SHP77 (cell line): Measurements from ENCODE around the gene POLR2F.
"Not testable (repeated sequence)": the region's sequence is repeated elsewhere in the genome, so short reads cannot be mapped to it uniquely, and the experiment has no call there.

Experiments
- DNase-seq, 2 experiments: peaks; one replicate each; lab custom pipeline; 2025; lab: John Stamatoyannopoulos, UW

POLR2F gene

GRCh38 chr22:37953062-37953436 is 450 bp upstream of the POLR2F start:
- DNase-seq, result no peak

- DNase-seq, result no peak
Measured at GRCh38 chr22:37954686-37955085, 1.2 kb downstream of the POLR2F start.

- DNase-seq, result not testable (repeated sequence)
Measured at GRCh38 chr22:37955825-37956397, 2.4 kb downstream of the POLR2F start.

- no peak for DNase-seq
Measured at GRCh38 chr22:37957232-37957631, 3.7 kb downstream of the POLR2F start.

GRCh38 chr22:37959231-37959825 is 5.8 kb downstream of the POLR2F start:
- no peak for DNase-seq

- no peak for DNase-seq
Measured at GRCh38 chr22:37961062-37961461, 7.6 kb downstream of the POLR2F start.

- DNase-seq, result no peak
Measured at GRCh38 chr22:37965940-37966664, 12.6 kb downstream of the POLR2F start.

- DNase-seq, result no peak
Measured at GRCh38 chr22:37967147-37967546, 13.6 kb downstream of the POLR2F start.

- no peak for DNase-seq
Measured at GRCh38 chr22:37967637-37968451, 14.3 kb downstream of the POLR2F start.

GRCh38 chr22:37968452-37969251 is 15.2 kb downstream of the POLR2F start:
- DNase-seq, result no peak

GRCh38 chr22:37970864-37971263 is 17.4 kb downstream of the POLR2F start:
- no peak for DNase-seq

- no peak for DNase-seq
Measured at GRCh38 chr22:37971475-37972434, 18.3 kb downstream of the POLR2F start.

- DNase-seq, result no peak
Measured at GRCh38 chr22:37972527-37972926, 19.0 kb downstream of the POLR2F start.

- no peak for DNase-seq
Measured at GRCh38 chr22:37973271-37974170, 20.0 kb downstream of the POLR2F start.

GRCh38 chr22:37975153-37975552 is 21.7 kb downstream of the POLR2F start:
- DNase-seq, result no peak

GRCh38 chr22:37976022-37976421 is 22.5 kb downstream of the POLR2F start:
- DNase-seq, result not testable (repeated sequence)

- DNase-seq, result no peak
Measured at GRCh38 chr22:37976547-37976946, 23.0 kb downstream of the POLR2F start.

- no peak for DNase-seq
Measured at GRCh38 chr22:37979782-37980181, 26.3 kb downstream of the POLR2F start.

GRCh38 chr22:37981282-37982011 is 27.9 kb downstream of the POLR2F start:
- DNase-seq, result no peak
